HS-5 (cell line): ENCODE data around the gene INKA1.
"Not testable (repeated sequence)": the region's sequence is repeated elsewhere in the genome, so short reads cannot be mapped to it uniquely, and the experiment has no call there.

Source experiments
- DNase-seq: peaks from one replicate; pipeline ENCODE4 v3.0.0-alpha.2; 2012; ENCODE audit warnings: low read depth

INKA1 gene

DNA sequence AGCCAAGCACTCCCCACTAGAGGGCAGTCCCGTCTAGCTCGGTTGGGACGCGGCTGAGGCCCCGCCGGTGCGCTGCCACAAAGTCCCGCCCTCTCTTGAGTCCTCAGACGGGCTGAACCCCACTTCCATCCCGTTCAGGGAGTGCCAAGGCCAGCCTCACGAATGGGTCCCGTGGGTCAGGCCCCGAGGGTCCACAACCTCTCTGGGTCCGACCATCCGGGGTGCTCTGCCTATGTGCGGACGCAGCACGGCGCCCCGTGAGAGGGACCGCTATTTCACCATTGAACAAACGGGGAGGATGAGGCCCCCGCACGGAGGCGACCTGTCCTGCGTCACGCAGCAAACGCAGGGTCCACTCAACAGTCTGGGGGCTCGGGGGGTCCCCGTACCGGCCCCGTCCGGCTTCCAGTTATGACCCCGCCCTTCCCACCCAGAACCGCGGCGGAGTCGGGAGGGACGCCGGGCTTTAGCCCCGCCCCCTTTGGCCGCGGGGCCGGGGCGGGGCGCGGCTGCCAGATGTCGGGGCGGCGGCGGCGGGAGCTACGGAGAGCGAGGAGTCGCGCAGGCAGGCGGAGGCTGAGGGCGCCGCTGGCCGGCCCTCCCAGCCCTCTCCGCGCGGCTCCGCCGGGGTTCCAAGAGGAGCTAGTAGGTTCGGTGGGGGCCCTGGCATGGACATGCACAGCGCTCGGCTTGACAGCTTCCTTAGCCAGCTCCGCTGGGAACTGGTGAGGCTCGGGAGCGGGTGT lies at the start of gene INKA1:
Gene INKA1, plus strand, starts transcription at position 543 of the 746 bp plus-strand sequence. Its CDS starts 132 bp downstream, at position 675.
- peak; percentile 49 for DNase-seq

DNA sequence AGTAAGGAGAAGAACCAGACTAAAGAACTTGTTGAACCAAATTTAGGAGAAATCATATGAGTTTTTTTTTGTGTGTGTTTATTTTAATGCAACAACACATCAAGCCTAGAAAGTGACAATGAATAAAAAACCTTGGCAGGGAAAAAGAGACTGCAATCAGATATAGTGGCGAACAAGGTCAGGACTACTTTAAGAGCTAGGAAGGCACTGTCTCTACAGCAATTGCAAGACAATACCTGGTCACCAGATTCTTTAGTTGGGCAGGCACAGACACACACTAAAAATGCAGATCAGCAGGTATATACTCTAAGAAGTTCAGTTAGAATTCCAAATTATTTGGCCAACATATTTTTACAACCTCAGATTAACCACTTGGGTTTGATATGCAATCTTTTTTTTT lies 48.5 kb upstream of the INKA1 start:
- no peak for DNase-seq

DNA sequence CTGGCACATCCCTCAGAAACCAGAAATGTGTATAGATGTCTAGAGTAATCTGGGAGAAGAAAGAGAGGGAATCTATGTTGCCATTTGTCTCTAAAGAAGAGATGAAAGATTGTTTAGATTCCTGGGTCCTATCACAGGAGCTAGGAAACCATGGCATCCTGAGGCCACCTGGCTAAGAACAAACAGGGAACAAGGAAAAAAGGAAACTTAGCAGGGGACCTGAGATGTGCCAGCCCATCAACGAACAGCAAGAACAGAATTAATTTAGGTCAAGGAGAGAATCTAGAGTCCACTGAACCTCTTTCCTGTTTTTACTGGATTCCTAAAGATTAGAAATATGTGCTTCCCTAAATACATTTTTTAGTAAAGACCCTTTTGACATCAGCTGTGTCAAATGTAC lies 47.0 kb upstream of the INKA1 start:
- no peak for DNase-seq

DNA sequence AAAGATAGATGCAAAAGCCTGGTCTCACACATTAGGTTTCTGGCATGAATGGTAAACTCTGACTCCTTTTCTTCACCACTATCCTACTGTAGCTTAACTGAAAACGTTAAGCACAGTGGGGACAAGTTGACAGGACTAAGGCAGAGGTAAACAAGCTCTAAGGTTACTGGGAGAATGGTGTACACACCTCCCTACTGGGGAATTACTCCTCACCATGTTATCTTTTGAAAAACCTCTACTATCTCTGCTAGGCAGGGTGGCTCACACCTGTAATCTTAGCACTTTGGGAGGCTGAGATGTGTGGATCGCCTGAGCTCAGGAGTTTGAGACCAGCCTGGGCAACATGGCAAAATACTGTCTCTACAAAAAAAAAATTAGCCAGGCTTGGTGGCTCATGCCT lies 45.9 kb upstream of the INKA1 start:
- DNase-seq, result no peak

DNA sequence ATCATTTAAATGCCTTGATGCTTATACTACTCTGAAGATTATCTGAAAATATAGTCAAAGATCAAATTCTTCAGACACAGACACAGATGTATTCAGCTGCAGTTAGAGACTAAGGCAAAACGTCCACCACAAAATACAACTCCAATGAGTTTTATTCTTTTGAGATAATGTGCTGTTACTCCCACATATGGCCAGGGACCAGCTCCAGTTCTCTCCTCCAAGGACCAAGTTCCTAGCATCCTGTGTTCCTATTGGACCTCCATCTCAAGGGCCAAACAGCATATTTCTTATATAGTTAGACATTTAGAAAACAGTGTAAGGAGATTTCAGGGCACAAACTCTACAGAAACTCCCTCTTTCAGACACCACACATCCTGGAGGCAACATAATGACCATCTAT lies 43.8 kb upstream of the INKA1 start:
- DNase-seq, result no peak

DNA sequence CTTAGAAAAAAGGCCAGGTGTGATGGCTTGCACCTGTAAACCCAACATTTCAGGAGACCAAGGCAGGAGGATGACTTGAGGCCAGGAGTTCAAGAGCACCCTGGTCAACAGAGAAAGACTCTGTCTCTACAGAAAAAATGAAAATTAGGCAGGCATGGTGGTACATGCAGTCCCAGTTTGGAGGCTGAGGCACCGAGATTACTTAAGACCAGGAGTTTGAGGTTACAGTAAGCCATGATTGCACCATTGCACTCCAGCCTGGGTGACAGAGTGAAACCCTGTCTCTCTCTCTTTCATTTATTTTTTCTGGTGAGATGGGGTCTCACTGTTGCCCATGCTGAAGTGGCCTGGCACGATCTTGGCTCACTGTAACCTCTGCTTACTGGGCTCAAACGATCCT lies 41.4 kb upstream of the INKA1 start:
- no peak for DNase-seq

DNA sequence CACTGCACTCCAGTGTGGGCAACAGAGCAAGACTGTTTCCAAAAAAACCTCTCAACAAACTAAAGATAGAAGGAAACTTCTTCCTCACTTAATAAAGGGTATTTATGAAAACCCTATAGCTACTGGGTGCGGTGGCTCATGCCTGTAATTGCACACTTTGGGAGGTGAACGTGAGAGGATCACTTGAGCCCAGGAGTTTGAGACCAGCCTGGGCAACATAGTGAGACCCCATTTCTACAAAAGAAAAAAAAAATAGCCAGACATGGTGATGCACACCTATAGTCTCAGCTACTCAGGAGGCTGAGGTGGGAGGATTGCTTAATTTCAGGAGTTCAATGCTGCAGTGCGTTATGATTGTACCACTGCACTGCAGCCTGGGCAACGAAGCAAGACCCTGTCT lies 39.1 kb upstream of the INKA1 start:
- DNase-seq, result no peak

DNA sequence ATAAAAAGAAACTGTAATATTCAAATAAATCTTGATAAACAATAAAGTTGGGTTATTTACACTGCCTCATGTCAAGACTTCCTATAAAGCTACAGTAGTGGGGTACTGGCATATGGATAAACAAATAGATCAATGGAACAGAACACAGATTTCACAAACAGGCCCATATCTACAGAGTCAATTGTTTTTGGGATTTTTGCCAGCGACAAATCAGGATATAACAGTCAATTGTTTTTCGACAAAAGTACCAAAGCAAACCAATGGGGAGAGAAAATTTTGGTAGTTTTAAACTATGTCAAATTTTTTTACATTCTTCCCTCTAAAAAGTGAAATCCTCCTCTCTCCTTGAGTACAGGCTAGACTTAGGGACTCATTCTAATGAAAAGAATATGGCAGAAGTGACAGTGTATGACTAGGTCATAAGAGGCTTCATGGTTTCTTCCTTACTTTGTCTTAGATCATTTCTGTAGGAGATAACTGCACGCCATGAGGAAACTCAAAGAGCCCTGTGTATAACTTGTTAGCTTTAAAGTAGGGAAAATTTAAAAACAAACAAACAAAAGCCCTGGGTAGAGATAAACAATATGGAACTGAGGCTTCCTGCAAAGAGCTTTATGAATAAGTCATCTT lies 33.7 kb upstream of the INKA1 start:
- DNase-seq, result no peak

DNA sequence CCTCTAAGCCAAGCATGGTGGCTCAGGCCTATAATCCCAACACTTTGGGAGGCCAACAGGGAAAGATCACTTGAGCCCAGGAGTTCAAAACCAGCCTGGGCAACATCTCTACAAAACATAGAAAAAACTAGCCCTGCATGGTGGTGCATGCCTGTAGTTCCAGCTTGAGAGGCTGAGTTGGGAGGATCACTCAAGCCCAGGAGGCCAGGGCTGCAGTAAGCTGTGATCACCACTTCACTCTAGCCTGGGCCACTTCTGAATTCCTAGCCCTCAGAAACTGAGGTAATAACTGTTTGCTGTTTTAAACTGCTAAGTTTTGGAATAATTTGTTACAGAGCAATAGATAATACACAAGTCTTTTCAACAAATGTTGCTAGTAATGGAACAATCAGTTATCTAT lies 33.1 kb upstream of the INKA1 start:
- DNase-seq, result no peak

DNA sequence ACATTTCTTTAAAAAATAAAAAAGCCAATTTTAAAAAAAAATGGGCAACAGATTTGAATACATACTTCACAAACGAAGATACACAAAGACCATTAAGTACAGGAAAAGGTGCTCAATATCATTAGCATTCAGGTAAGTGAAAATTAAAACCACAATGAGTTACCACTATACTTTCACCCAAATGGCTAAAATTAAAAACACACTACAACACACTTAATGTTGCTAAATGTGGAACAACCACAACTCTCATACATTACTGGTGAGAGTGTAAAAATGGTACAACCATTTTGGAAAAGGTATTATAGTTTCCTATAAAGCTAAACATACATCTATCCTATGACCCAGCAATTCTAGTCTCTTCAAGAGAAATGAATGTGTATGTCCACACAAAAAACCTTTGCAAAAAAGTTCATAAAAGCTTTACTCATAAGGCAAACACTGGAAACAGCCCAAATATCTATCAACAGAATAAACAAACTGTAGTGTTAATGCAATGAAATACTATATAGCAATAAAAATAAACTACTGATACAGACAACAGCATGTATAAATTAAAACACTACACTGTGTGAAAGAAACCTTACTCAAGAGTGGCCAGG lies 31.6 kb upstream of the INKA1 start:
- no peak for DNase-seq

DNA sequence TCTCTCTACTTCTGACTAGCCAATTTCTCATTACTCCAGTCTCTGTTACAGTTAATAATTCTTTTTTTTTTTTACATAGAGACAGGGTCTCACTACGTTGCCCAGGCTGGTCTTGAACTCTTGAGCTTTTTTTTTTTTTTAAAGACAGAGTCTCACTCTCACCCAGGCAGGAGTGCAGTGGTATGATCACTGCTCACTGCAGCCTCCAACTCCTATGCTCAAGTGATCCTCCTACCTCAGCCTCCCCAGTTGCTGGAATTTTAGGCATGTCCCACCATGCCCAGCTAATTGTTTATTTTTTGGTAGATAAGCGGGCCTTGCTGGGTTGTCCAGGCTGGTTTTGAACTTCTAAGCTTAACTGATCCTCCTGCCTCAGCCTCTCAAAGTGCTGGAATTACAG lies 30.4 kb upstream of the INKA1 start:
- DNase-seq, result no peak

DNA sequence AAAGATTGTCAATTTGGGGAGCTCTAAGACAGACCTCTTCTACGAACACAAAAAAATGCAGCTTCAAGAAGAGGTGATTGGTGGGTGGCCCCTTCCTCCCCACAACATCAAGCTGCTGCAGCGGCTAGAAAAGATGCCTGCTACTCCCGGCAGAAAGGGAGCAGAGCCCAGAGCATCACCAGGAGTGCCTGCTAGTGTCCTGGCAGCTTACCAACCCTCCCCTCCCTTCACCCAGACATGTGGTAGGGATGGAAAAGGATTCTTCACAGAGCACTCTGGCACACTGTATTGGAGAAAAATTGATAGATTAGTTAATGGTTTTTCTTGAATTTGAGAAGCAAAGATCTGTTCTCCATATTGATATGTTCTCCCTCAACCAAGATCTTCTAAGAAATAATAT lies 27.5 kb upstream of the INKA1 start:
- DNase-seq, result no peak

DNA sequence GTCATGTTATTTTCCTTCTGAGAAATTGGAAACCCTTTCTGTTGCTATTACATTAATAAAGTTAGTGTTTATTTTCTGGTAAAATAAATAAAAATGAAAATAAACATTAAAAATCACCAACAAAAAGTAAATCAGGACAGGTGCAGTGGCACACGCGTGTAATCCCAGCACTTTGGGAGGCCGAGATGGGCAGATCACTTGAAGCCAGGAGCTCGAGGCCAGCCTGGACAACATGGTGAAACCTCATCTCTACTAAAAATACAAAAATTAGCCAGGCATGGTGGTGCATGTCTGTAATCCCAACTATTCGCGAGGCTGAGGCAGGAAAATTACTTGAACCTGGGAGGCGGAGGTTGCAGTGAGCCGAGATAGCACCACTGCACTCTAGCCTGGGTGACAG lies 27.0 kb upstream of the INKA1 start:
- DNase-seq, result not testable (repeated sequence)

DNA sequence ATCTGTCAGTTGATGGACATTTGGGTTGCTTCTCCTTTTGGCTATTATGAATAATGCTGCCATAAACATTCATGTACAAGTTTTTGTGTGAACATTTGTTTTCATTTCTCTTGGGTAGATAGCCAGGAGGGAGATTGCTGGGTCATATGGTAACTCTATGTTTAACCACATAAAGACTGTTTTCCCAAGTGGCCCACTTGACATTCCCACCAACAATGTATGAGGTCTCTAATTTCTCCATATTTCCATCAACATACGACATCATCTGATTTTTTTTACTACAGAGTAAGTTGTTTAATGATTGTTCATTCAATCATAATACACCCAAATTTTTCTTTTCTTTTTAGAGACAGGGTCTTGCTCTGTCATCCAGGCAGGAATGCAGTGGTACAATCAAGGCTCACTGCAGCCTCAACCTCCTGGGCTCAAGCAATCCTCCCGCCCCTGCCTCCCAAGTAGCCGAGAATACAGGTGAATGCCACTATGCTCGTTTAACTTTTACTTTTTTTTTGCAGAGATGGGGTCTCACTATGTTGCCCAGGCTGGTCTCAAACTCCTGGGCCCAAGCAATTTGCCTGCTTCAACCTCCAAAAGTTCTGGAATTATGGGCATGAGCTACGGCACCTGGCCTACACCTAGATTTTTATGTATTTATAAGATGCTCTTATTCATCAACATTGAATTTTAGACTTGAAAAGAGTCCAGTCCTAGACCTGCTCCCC lies 23.5 kb upstream of the INKA1 start:
- no peak for DNase-seq

DNA sequence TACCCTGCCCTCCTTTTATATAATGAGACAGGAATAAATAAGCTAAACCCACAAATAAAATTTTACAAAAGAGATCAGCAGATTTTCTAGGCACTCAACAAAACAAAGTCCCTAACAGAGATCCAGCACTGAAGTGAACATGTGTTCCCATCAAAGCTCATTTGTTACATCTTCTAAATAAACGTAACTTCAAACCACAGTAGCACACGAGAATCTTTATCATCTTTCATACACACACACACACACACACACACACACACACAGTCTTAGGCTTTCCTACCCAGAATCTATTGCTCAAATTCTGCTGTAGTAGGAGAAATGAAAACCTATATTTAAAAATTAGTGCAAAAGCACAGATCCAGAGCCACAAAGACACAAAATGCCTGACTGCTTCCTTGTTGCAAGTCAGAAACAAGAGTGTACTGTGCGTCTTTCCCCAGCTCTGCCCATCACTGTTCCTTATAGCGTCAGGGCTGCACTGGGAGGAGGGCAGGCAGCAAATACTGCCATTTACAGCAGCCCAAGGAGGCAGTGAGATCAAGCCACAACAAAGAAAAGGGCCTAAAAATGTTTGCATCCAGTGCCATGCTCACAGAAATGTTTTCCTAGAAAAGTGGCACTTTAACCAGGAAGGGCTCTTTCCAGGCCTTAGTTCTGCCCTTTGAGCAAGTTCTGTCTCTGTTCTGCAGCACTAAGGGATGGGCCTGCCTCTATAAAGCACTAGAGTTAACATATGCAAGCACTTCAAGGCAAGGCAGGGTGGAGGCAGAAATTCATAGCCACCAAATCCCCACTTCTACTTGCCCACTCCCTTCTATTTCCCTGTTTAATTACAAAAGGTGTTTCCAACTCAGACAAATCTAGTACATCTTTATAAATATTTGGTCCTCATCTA lies 22.7 kb upstream of the INKA1 start:
- no peak for DNase-seq

DNA sequence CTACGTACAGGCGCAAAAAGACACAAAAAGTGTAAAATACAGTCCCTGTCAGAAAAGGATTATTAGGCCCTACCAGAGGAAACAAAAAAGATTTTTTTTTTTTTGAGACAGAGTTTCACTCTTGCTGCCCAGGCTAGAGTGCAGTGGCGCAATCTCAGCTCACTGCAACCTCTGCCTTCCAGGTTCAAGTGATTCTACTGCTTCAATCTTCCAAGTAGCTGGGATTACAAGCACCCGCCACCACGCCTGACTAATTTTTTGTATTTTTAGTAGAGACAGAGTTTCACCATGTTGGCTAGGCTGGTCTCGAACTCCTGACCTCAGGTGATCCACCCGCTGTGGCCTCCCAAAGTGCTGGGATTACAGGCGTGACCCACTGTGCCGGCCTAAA lies 22.1 kb upstream of the INKA1 start:
- DNase-seq, result not testable (repeated sequence)

DNA sequence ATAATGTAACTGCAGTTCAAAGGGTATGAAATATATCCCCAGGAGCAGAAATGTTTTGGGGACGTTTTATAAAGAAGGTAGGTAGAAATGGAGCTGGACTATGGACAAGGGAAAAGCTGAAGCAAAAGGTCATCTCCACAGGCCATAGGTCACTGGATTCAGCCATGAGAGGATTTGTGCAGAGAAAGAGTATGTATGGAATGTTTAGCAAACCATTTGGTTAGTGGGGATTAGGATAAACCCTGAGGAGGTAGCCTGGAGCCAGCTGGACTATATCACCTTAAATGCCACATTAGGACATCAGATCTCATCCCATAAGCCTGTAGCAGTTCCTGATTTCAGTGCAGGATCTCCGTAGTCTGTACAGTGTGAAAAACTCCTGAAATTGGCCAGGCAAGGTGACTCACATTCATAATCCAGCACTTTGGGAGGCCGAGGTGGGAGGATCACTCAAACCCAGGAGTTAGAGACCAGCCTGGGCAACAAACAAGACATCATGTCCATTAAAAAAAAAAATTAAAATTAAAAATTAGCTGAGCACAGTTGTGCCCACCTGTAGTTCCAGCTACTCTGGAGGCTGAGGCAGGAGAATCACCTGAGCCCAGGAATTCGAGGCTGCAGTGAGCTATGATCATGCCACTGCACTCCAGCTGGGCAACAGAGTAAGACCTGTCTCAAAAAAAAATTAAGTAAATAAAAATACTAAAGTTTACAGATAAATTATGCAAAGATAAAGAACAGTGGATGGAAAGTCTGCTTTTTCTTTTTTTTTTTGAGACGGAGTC lies 21.5 kb upstream of the INKA1 start:
- DNase-seq, result no peak

DNA sequence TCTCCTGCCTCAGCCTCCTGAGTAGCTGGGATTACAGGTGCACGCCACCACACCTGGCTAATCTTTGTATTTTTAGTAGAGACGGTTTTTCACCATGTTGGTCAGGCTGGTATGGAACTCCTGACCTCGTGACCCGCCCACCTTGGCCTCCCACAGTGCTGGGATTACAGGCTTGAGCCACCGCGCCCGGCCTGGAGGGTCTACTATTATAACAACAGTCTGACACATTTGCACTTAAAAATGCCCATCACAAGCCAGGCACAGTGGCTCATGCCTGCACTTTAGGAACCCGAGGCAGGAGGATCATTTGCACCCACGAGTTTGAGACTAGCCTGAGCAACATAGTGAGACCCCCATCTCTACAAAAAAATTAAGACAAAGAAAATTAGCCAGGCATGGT lies 20.8 kb upstream of the INKA1 start:
- not testable (repeated sequence) for DNase-seq

DNA sequence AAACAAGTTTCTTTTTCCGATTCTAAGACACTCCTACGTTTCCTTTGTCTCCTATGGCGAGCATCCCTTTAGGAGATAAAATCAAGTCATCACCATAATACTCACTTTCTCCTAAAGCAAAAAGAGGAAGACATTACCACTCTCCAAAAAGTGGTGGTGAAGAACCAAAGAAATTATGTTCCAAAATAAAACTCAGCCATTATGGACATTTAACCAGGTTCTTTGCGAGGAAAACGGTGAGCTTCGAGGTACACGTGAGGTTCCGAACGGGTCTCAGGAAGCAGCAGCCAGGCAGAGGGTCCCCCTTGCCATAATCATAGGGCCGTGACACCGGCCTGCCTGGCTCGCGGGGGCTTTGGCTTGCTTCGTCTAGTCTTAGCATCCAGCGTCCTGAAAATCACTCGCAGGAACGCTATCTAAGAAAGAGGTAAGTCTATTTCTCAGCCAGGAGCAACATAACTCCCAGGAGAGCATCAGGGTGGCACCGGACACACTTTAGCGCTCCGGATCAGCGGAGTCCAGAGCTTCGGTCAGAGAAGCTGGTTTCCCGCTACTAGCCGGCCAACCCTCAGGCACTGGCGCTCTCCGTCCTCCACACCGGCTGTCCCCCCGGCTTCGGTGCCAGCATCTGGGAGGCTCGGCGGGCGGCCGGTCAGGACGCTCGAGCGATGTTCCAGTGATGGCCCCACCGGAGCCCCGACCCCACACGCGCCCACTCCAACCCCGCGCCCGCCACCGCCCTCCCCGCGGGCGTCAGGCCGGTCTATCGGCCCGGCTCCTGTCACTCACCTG lies 17.3 kb upstream of the INKA1 start:
- no peak for DNase-seq
